Lower leg skin (tissue), 4 donors: ENCODE results near the gene TTC3. TPM values are rescaled to one million over a fixed set of nuclear protein-coding genes. Genes with fewer than 3 reads are reported as not detected.

Source experiments
- DNase-seq, 2 donors: peaks; one replicate each; pipeline ENCODE4 v3.0.0-alpha.2; 2019; ENCODE audit warnings: low spot score in 2 of 2
- H3K4me3 ChIP-seq: fragments of 200-600 bp; sonication (generic); 2 replicates; pipeline ENCODE4 v1.5.1; 2017; ENCODE audit warnings: mild to moderate bottlenecking, low read depth; ENCODE audit not compliant: poor library complexity, severe bottlenecking
- POLR2A ChIP-seq, 2 donors: fragments of 450-650 bp; IDR thresholded peaks; one replicate each; pipeline ENCODE4 v1.6.1; 2016 to 2017; ENCODE audit warnings: antibody characterized with exemption in 2 of 2, mild to moderate bottlenecking in 1 of 2, moderate library complexity in 1 of 2
- WGBS, 2 donors: methylation state at CpG; one replicate each; pipeline ENCODE4 v1.1.5; 2018; 5-methylcytosine and 5-hydroxymethylcytosine counted together
- intact Hi-C: fragments of 100-400 bp; cut with DNase I; formaldehyde crosslinking; loops from one replicate; pipeline ENCODE4 v1.15.0; 2023; ENCODE audit warnings: low total_unique reads
- total RNA-seq, 4 donors: library from RNA; depleted of rRNA; stranded (reverse); fragments of >200 nt; gene quantifications; one replicate each; pipeline ENCODE4 v1.1.0, GENCODE V29; 2016
- TF ChIP-seq, protein P1 (sequence below), 3 donors: fragments of 450-650 bp; IDR thresholded peaks; one replicate each; pipeline ENCODE4 v1.5.1; 2016; ENCODE audit warnings: antibody characterized with exemption in 3 of 3, mild to moderate bottlenecking in 3 of 3, moderate library complexity in 2 of 3

The TTC3 gene
- total RNA-seq, 4 donors from 2014 or later = 77.6 to 111 (median 92.0) TPM

GRCh38 chr21:37195059-37195458, 122.0 kb downstream of the TTC3 start:
- 63 to 65% methylated on average over 3 of the region's 3 CpGs for WGBS, 2 donors
- H3K4me3 ChIP-seq = no peak overlapping the region
- TF ChIP-seq, protein P1, sequence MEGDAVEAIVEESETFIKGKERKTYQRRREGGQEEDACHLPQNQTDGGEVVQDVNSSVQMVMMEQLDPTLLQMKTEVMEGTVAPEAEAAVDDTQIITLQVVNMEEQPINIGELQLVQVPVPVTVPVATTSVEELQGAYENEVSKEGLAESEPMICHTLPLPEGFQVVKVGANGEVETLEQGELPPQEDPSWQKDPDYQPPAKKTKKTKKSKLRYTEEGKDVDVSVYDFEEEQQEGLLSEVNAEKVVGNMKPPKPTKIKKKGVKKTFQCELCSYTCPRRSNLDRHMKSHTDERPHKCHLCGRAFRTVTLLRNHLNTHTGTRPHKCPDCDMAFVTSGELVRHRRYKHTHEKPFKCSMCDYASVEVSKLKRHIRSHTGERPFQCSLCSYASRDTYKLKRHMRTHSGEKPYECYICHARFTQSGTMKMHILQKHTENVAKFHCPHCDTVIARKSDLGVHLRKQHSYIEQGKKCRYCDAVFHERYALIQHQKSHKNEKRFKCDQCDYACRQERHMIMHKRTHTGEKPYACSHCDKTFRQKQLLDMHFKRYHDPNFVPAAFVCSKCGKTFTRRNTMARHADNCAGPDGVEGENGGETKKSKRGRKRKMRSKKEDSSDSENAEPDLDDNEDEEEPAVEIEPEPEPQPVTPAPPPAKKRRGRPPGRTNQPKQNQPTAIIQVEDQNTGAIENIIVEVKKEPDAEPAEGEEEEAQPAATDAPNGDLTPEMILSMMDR (IDR thresholded peaks at IDR 0.05) = no peak
- TF ChIP-seq POLR2A (IDR thresholded peaks at IDR 0.05) = no peak
- intact Hi-C loops = no loop called here
- no peak for DNase-seq

DNA sequence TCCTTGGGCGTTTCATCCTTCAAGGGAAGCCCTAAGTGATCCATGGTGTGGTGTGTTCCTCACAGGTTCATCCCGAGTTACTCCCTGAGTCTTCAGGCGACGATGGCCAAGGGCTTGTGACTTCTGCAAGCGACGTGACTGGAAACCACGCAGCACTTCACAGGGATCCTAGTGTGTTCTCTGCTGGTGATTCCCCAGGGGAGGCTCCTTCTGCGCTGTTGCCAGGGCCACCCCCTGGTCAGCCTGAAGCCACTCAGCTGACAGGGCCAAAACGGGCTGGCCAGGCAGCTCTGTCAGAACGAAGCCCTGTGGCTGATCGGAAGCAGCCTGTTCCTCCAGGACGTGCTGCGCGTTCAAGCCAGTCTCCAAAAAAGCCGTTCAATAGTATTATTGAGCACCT, 122.6 kb downstream of the TTC3 start:
- no peak overlapping the region for H3K4me3 ChIP-seq
- no peak for TF ChIP-seq POLR2A (IDR thresholded peaks at IDR 0.05)
- TF ChIP-seq, protein P1 (IDR thresholded peaks at IDR 0.05) = no peak
- intact Hi-C loops = no loop called here
- WGBS, 2 donors = 80 to 94% methylated on average over 15 of the region's 15 CpGs
- no peak for DNase-seq

DNA sequence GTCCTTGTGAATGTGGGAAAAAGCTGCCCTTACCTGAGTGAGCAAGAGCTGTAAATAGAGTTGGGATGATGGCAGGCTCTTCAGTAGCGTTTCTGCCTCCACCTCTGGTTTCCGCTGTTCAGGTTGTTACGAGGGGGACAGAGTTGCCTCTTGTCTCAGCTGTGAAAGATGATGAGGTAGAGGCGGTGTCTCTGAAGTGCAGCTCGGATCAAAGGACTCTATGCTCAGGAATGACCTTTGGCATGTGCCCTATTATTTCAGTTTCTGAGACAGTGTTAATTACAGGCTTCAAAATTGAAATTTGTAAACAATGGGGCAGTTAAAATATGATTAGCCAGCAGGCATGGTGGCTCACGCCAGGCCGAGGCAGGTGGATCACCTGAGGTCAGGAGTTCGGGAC, 123.8 kb downstream of the TTC3 start:
- intact Hi-C loops = no loop called here
- no peak overlapping the region for H3K4me3 ChIP-seq
- no peak for DNase-seq
- TF ChIP-seq, protein P1 (IDR thresholded peaks at IDR 0.05) = no peak
- TF ChIP-seq POLR2A (IDR thresholded peaks at IDR 0.05) = no peak
- WGBS, 2 donors = 90 to 95% methylated on average over 8 of the region's 8 CpGs

- no peak for TF ChIP-seq POLR2A (IDR thresholded peaks at IDR 0.05)
- TF ChIP-seq, protein P1 (IDR thresholded peaks at IDR 0.05) = no peak
- no peak overlapping the region for H3K4me3 ChIP-seq
- intact Hi-C loops = no loop called here
- WGBS, 2 donors = 83 to 92% methylated on average over 4 of the region's 4 CpGs
- no peak for DNase-seq
Observed at GRCh38 chr21:37197746-37198145, 124.7 kb downstream of the TTC3 start.

DNA sequence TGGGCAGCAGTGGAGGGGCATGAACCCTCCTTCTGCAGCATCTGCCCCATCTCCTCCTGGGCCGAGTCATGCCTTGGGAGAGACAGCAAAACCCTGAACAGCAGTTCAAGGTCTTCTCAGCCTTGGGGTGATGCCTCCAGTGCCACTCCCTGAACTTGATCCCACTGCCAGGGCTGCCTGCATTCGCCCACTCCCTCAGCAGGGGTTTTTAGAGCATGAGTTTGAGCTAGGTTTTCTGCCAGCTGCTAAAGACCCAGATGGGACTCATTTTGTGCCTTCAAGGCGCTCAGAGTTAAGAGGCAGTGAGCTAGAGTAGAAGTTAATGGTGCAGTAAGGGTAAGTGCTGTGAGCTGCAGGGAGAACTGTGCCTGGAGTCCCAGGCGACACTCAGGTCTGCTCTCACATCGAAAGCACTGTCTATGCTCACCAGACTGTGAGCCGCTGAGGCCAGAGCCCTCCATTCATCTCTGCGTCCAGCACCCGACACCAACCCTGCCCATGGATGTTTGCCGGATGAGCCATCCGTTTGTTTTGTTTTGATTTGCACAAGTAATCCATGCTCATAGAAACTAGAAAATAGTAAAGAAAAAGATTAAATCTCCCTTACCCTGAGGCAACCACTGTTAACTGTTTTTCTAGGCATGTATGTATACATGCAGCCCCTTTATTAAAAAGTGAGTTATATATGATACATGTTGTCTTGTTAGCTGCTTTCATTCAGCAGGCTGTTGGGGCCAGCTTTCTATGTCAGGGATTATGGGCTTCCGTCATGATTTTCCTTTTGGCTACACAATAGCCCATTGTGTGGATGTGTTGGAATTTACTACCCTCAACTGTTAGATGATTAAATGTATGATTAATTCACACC, 126.2 kb downstream of the TTC3 start:
- no peak overlapping the region for H3K4me3 ChIP-seq
- intact Hi-C loops = no loop called here
- TF ChIP-seq, protein P1 (IDR thresholded peaks at IDR 0.05) = no peak
- no peak for TF ChIP-seq POLR2A (IDR thresholded peaks at IDR 0.05)
- 74 to 83% methylated on average over 11 of the region's 11 CpGs for WGBS, 2 donors
- no peak for DNase-seq
